ENCODE data around the gene COL5A1. TPM values are rescaled to one million over a fixed set of nuclear protein-coding genes. Genes with fewer than 3 reads are reported as not detected.

The COL5A1 gene
- total RNA-seq, 2 experiments from 2014 or later = 0.09 to 0.16 TPM

- Mint-ChIP-seq H3K4me3 (no peak overlapping the region), H3K9me3 (ENCODE audit: low read depth) (no peaks in the 10 kb centered on the region), H3K36me3 (no peaks in the 10 kb centered on the region), H3K4me1 (no peaks in the 10 kb centered on the region), H3K27me3 (peaks cover 3% of the 10 kb centered on the region), H3K27ac (no peak overlapping the region)
- ATAC-seq (no peak), DNase-seq (no peak)
- CTCF ChIA-PET = no interaction called here
Measured at GRCh38 chr9:134863941-134864820, 222.6 kb downstream of the COL5A1 start.

GRCh38 chr9:134864821-134865190 is 223.2 kb downstream of the COL5A1 start:
- no peaks in the 10 kb centered on the region for H3K9me3 Mint-ChIP-seq (ENCODE audit: low read depth)
- ATAC-seq (no peak), DNase-seq (no peak)
- no peak overlapping the region for H3K4me3 Mint-ChIP-seq
- CTCF ChIA-PET = no interaction called here
- no peaks in the 10 kb centered on the region for H3K4me1 Mint-ChIP-seq
- peaks cover 2% of the 10 kb centered on the region for H3K27me3 Mint-ChIP-seq
- H3K36me3 Mint-ChIP-seq = no peaks in the 10 kb centered on the region
- H3K27ac Mint-ChIP-seq = no peak overlapping the region

- H3K4me3 Mint-ChIP-seq = no peak overlapping the region
- no peak for ATAC-seq
- no peak for DNase-seq
- H3K27ac Mint-ChIP-seq = no peak overlapping the region
- no peaks in the 10 kb centered on the region for H3K27me3 Mint-ChIP-seq
- H3K9me3 Mint-ChIP-seq (ENCODE audit: low read depth) = no peaks in the 10 kb centered on the region
- H3K36me3 Mint-ChIP-seq = no peaks in the 10 kb centered on the region
- CTCF ChIA-PET = no interaction called here
- no peaks in the 10 kb centered on the region for H3K4me1 Mint-ChIP-seq
Measured at GRCh38 chr9:134867917-134868750, 226.5 kb downstream of the COL5A1 start.

- no peaks in the 10 kb centered on the region for H3K4me1 Mint-ChIP-seq
- H3K27ac Mint-ChIP-seq = no peak overlapping the region
- CTCF ChIA-PET = no interaction called here
- ATAC-seq (no peak), DNase-seq (no peak)
- peaks cover 2% of the 10 kb centered on the region for H3K27me3 Mint-ChIP-seq
- H3K4me3 Mint-ChIP-seq = no peak overlapping the region
- H3K9me3 Mint-ChIP-seq (ENCODE audit: low read depth) = no peaks in the 10 kb centered on the region
- H3K36me3 Mint-ChIP-seq = no peaks in the 10 kb centered on the region
Measured at GRCh38 chr9:134868751-134869553, 227.3 kb downstream of the COL5A1 start.

- no peak for DNase-seq
- Mint-ChIP-seq H3K4me1 (no peaks in the 10 kb centered on the region), H3K9me3 (ENCODE audit: low read depth) (no peaks in the 10 kb centered on the region), H3K27ac (no peak overlapping the region), H3K27me3 (peaks cover 2% of the 10 kb centered on the region), H3K4me3 (no peak overlapping the region), H3K36me3 (no peaks in the 10 kb centered on the region)
- no peak for ATAC-seq
- CTCF ChIA-PET = no interaction called here
Measured at GRCh38 chr9:134869554-134870300, 228.1 kb downstream of the COL5A1 start.

GRCh38 chr9:134870301-134870694 is 228.7 kb downstream of the COL5A1 start:
- Mint-ChIP-seq H3K9me3 (ENCODE audit: low read depth) (no peaks in the 10 kb centered on the region), H3K4me1 (no peaks in the 10 kb centered on the region), H3K27me3 (peaks cover 2% of the 10 kb centered on the region), H3K27ac (no peak overlapping the region), H3K4me3 (no peak overlapping the region), H3K36me3 (no peaks in the 10 kb centered on the region)
- DNase-seq = no peak
- CTCF ChIA-PET = no interaction called here
- no peak for ATAC-seq

GRCh38 chr9:134870746-134871662 is 229.4 kb downstream of the COL5A1 start:
- Mint-ChIP-seq H3K4me3 (no peak overlapping the region), H3K27me3 (peaks cover 2% of the 10 kb centered on the region), H3K27ac (no peak overlapping the region), H3K4me1 (no peaks in the 10 kb centered on the region), H3K9me3 (ENCODE audit: low read depth) (no peaks in the 10 kb centered on the region), H3K36me3 (no peaks in the 10 kb centered on the region)
- DNase-seq (no peak), ATAC-seq (no peak)
- CTCF ChIA-PET = no interaction called here

- Mint-ChIP-seq H3K27me3 (peaks cover 3% of the 10 kb centered on the region), H3K27ac (no peak overlapping the region), H3K36me3 (no peaks in the 10 kb centered on the region), H3K4me1 (no peaks in the 10 kb centered on the region), H3K4me3 (no peak overlapping the region), H3K9me3 (ENCODE audit: low read depth) (no peaks in the 10 kb centered on the region)
- ATAC-seq (no peak), DNase-seq (no peak)
- CTCF ChIA-PET = no interaction called here
Measured at GRCh38 chr9:134871697-134872340, 230.2 kb downstream of the COL5A1 start.

GRCh38 chr9:134872482-134873231 is 231.1 kb downstream of the COL5A1 start:
- ATAC-seq = no peak
- H3K9me3 Mint-ChIP-seq (ENCODE audit: low read depth) = no peaks in the 10 kb centered on the region
- DNase-seq = no peak
- H3K4me1 Mint-ChIP-seq = no peaks in the 10 kb centered on the region
- H3K4me3 Mint-ChIP-seq = no peak overlapping the region
- H3K27ac Mint-ChIP-seq = no peak overlapping the region
- peaks cover 6% of the 10 kb centered on the region for H3K27me3 Mint-ChIP-seq
- H3K36me3 Mint-ChIP-seq = no peaks in the 10 kb centered on the region
- CTCF ChIA-PET = no interaction called here

- CTCF ChIA-PET = no interaction called here
- ATAC-seq (no peak), DNase-seq (no peak)
- no peak overlapping the region for H3K4me3 Mint-ChIP-seq
- no peaks in the 10 kb centered on the region for H3K36me3 Mint-ChIP-seq
- H3K4me1 Mint-ChIP-seq = no peaks in the 10 kb centered on the region
- H3K9me3 Mint-ChIP-seq (ENCODE audit: low read depth) = no peaks in the 10 kb centered on the region
- no peak overlapping the region for H3K27ac Mint-ChIP-seq
- H3K27me3 Mint-ChIP-seq = peaks cover 6% of the 10 kb centered on the region
Measured at GRCh38 chr9:134875371-134875770, 233.8 kb downstream of the COL5A1 start.

- no peaks in the 10 kb centered on the region for H3K9me3 Mint-ChIP-seq (ENCODE audit: low read depth)
Measured at GRCh38 chr9:134877541-134877940, 235.9 kb downstream of the COL5A1 start.

More at GRCh38 chr9:134877541-134877940, 235.9 kb downstream of the COL5A1 start:
- no peak for DNase-seq
- CTCF ChIA-PET = no interaction called here
- no peak overlapping the region for H3K4me3 Mint-ChIP-seq
- no peaks in the 10 kb centered on the region for H3K4me1 Mint-ChIP-seq
- H3K36me3 Mint-ChIP-seq = no peaks in the 10 kb centered on the region
- ATAC-seq = no peak
- H3K27ac Mint-ChIP-seq = no peak overlapping the region
- peaks cover 6% of the 10 kb centered on the region for H3K27me3 Mint-ChIP-seq
